ENCODE measurements around the gene CMTM8. TPM values are rescaled to one million over a fixed set of nuclear protein-coding genes. Genes with fewer than 3 reads are reported as not detected.
A peak's percentile ranks its signal among the peaks of the same experiment; 100 is the strongest.

Gene CMTM8
- total and polyA plus RNA-seq, 3 experiments from 2014 or later = 3.3 to 4.1 (median 3.3) TPM

- Histone ChIP-seq H3K36me3 (ENCODE audit: insufficient read depth, low read length) (no peaks in the 10 kb centered on the region), H3K27me3 (ENCODE audit: insufficient read depth, low read length, poor library complexity, severe bottlenecking) (no peaks in the 10 kb centered on the region), H3K27ac (ENCODE audit: low read depth, low read length) (no peak overlapping the region), H3K4me1 (ENCODE audit: insufficient read depth, low read length) (peaks cover 18% of the 10 kb centered on the region), H3K9me3 (ENCODE audit: low read length) (no peaks in the 10 kb centered on the region), H3K4me3 (ENCODE audit: low read length) (no peak overlapping the region)
- DNase-seq = no peak
- Mint-ChIP-seq H3K36me3 (peaks cover 0 to 1% (median 0%) of the 10 kb centered on the region in 3 donors), H3K27me3 (peaks cover 0 to 4% of the 10 kb centered on the region in 2 donors), H3K9me3 (no peaks in the 10 kb centered on the region), H3K4me1 (peaks cover 5 to 15% (median 10%) of the 10 kb centered on the region in 3 donors), H3K4me3 (no peak overlapping the region), H3K27ac (no peak overlapping the region)
- ChIA-PET POLR2A (no interaction called here), CTCF (interaction anchor here (1.0 to 12.7 kb wide), 3 partner anchors 9 to 101 kb away, joined by 4 to 199 read pairs (median 160); partner anchors contain the start of gene CMTM7)
Observed at GRCh38 chr3:32367442-32367841, 129.0 kb downstream of the CMTM8 start.

GRCh38 chr3:32371461-32372212 is 133.2 kb downstream of the CMTM8 start:
- H3K36me3 Mint-ChIP-seq = peaks cover 0 to 1% (median 0%) of the 10 kb centered on the region in 3 donors
- peak overlapping the region in 4 of 7 donors; percentile 3 to 49 (median 33) for H3K4me3 Mint-ChIP-seq
- no peak overlapping the region for H3K27ac ChIP-seq (ENCODE audit: low read depth, low read length)
- peak overlapping the region in 7 of 8 donors; percentile 37 to 88 (median 77) for H3K27ac Mint-ChIP-seq
- no peaks in the 10 kb centered on the region for H3K9me3 Mint-ChIP-seq
- ChIA-PET CTCF (interaction anchor here (0.8 to 12.7 kb wide), 11 partner anchors 12 to 130 kb away, joined by 3 to 199 read pairs (median 3); partner anchors contain the start of gene CMTM7), POLR2A (interaction anchor here (0.5 to 0.7 kb wide), 3 partner anchors 9 to 86 kb away, joined by 5 to 10 read pairs (median 5); no protein-coding TSS in a partner anchor)
- peaks cover 11 to 23% (median 16%) of the 10 kb centered on the region in 3 donors for H3K4me1 Mint-ChIP-seq
- no peaks in the 10 kb centered on the region for H3K27me3 ChIP-seq (ENCODE audit: insufficient read depth, low read length, poor library complexity, severe bottlenecking)
- no peaks in the 10 kb centered on the region for H3K27me3 Mint-ChIP-seq
- H3K9me3 ChIP-seq (ENCODE audit: low read length) = no peaks in the 10 kb centered on the region
- H3K36me3 ChIP-seq (ENCODE audit: insufficient read depth, low read length) = no peaks in the 10 kb centered on the region
- peaks cover 23% of the 10 kb centered on the region for H3K4me1 ChIP-seq (ENCODE audit: insufficient read depth, low read length)
- DNase-seq = peak in 1 of 5 donors; percentile 74
- H3K4me3 ChIP-seq (ENCODE audit: low read length) = no peak overlapping the region

- Histone ChIP-seq H3K4me1 (ENCODE audit: insufficient read depth, low read length) (peaks cover 23% of the 10 kb centered on the region), H3K27me3 (ENCODE audit: insufficient read depth, low read length, poor library complexity, severe bottlenecking) (no peaks in the 10 kb centered on the region), H3K9me3 (ENCODE audit: low read length) (no peaks in the 10 kb centered on the region), H3K36me3 (ENCODE audit: insufficient read depth, low read length) (no peaks in the 10 kb centered on the region), H3K4me3 (ENCODE audit: low read length) (no peak overlapping the region), H3K27ac (ENCODE audit: low read depth, low read length) (no peak overlapping the region)
- ChIA-PET POLR2A (interaction anchor here (0.6 kb wide), 1 partner anchor 85 kb away, joined by 10 read pairs; no protein-coding TSS in a partner anchor), CTCF (interaction anchor here (0.8 to 12.7 kb wide), 9 partner anchors 13 to 102 kb away, joined by 3 to 199 read pairs (median 3); partner anchors contain the start of gene CMTM7)
- DNase-seq = peak in 1 of 5 donors; percentile 34
- Mint-ChIP-seq H3K27me3 (no peaks in the 10 kb centered on the region), H3K27ac (peak overlapping the region in 3 of 8 donors; percentile 37 to 88 (median 87)), H3K9me3 (no peaks in the 10 kb centered on the region), H3K4me1 (peaks cover 11 to 23% (median 16%) of the 10 kb centered on the region in 3 donors), H3K36me3 (peaks cover 0 to 2% (median 0%) of the 10 kb centered on the region in 3 donors), H3K4me3 (peak overlapping the region in 1 of 7 donors; percentile 28)
Observed at GRCh38 chr3:32372213-32372490, 133.7 kb downstream of the CMTM8 start.

GRCh38 chr3:32373276-32373675 is 134.8 kb downstream of the CMTM8 start:
- peaks cover 0 to 2% (median 0%) of the 10 kb centered on the region in 3 donors for H3K36me3 Mint-ChIP-seq
- H3K36me3 ChIP-seq (ENCODE audit: insufficient read depth, low read length) = no peaks in the 10 kb centered on the region
- no peak overlapping the region for H3K27ac ChIP-seq (ENCODE audit: low read depth, low read length)
- CTCF ChIA-PET = interaction anchor here (2.4 to 12.7 kb wide), 3 partner anchors 20 to 95 kb away, joined by 13 to 199 read pairs (median 160); partner anchors contain the start of gene CMTM7
- DNase-seq = no peak
- H3K27me3 ChIP-seq (ENCODE audit: insufficient read depth, low read length, poor library complexity, severe bottlenecking) = no peaks in the 10 kb centered on the region
- no peak overlapping the region for H3K27ac Mint-ChIP-seq
- H3K4me3 ChIP-seq (ENCODE audit: low read length) = no peak overlapping the region
- H3K4me3 Mint-ChIP-seq = no peak overlapping the region
- peaks cover 11 to 23% (median 16%) of the 10 kb centered on the region in 3 donors for H3K4me1 Mint-ChIP-seq
- no peaks in the 10 kb centered on the region for H3K27me3 Mint-ChIP-seq
- H3K9me3 ChIP-seq (ENCODE audit: low read length) = no peaks in the 10 kb centered on the region
- H3K9me3 Mint-ChIP-seq = no peaks in the 10 kb centered on the region
- POLR2A ChIA-PET = no interaction called here
- peaks cover 23% of the 10 kb centered on the region for H3K4me1 ChIP-seq (ENCODE audit: insufficient read depth, low read length)

GRCh38 chr3:32373844-32374243 is 135.4 kb downstream of the CMTM8 start:
- peaks cover 0 to 2% (median 0%) of the 10 kb centered on the region in 3 donors for H3K36me3 Mint-ChIP-seq
- CTCF ChIA-PET = interaction anchor here (1.2 to 12.7 kb wide), 11 partner anchors 10 to 104 kb away, joined by 3 to 199 read pairs (median 12); partner anchors contain the start of gene CMTM7
- Histone ChIP-seq H3K27me3 (ENCODE audit: insufficient read depth, low read length, poor library complexity, severe bottlenecking) (no peaks in the 10 kb centered on the region), H3K27ac (ENCODE audit: low read depth, low read length) (no peak overlapping the region), H3K4me3 (ENCODE audit: low read length) (no peak overlapping the region), H3K4me1 (ENCODE audit: insufficient read depth, low read length) (peaks cover 23% of the 10 kb centered on the region), H3K9me3 (ENCODE audit: low read length) (no peaks in the 10 kb centered on the region), H3K36me3 (ENCODE audit: insufficient read depth, low read length) (no peaks in the 10 kb centered on the region)
- POLR2A ChIA-PET = no interaction called here
- H3K27ac Mint-ChIP-seq = no peak overlapping the region
- H3K4me3 Mint-ChIP-seq = no peak overlapping the region
- DNase-seq = no peak
- no peaks in the 10 kb centered on the region for H3K9me3 Mint-ChIP-seq
- H3K27me3 Mint-ChIP-seq = no peaks in the 10 kb centered on the region
- peaks cover 11 to 23% (median 16%) of the 10 kb centered on the region in 3 donors for H3K4me1 Mint-ChIP-seq

GRCh38 chr3:32374788-32375595 is 136.5 kb downstream of the CMTM8 start:
- Histone ChIP-seq H3K27ac (ENCODE audit: low read depth, low read length) (no peak overlapping the region), H3K9me3 (ENCODE audit: low read length) (no peaks in the 10 kb centered on the region), H3K4me1 (ENCODE audit: insufficient read depth, low read length) (peaks cover 23% of the 10 kb centered on the region), H3K36me3 (ENCODE audit: insufficient read depth, low read length) (no peaks in the 10 kb centered on the region), H3K4me3 (ENCODE audit: low read length) (no peak overlapping the region), H3K27me3 (ENCODE audit: insufficient read depth, low read length, poor library complexity, severe bottlenecking) (no peaks in the 10 kb centered on the region)
- no peaks in the 10 kb centered on the region for H3K27me3 Mint-ChIP-seq
- H3K36me3 Mint-ChIP-seq = peaks cover 0 to 2% (median 0%) of the 10 kb centered on the region in 3 donors
- CTCF ChIA-PET = interaction anchor here (0.6 to 12.7 kb wide), 28 partner anchors 8 to 206 kb away, joined by 3 to 199 read pairs (median 4); partner anchors contain the start of gene CMTM7
- H3K4me1 Mint-ChIP-seq = peaks cover 11 to 23% (median 16%) of the 10 kb centered on the region in 3 donors
- DNase-seq = peak; percentile 37 to 77 (median 68)
- POLR2A ChIA-PET = interaction anchor here (0.6 to 1.8 kb wide), 4 partner anchors 16 to 404 kb away, joined by 3 to 6 read pairs (median 5); partner anchors contain the start of gene CMTM7
- peak overlapping the region in 2 of 8 donors; percentile 10 to 90 for H3K27ac Mint-ChIP-seq
- no peaks in the 10 kb centered on the region for H3K9me3 Mint-ChIP-seq
- no peak overlapping the region for H3K4me3 Mint-ChIP-seq

- H3K4me3 ChIP-seq (ENCODE audit: low read length) = no peak overlapping the region
- H3K9me3 ChIP-seq (ENCODE audit: low read length) = no peaks in the 10 kb centered on the region
- CTCF ChIA-PET = interaction anchor here (0.6 to 12.7 kb wide), 23 partner anchors 8 to 199 kb away, joined by 3 to 199 read pairs (median 4); partner anchors contain the start of gene CMTM7
- H3K27ac ChIP-seq (ENCODE audit: low read depth, low read length) = no peak overlapping the region
- DNase-seq = no peak
- peaks cover 11 to 23% (median 16%) of the 10 kb centered on the region in 3 donors for H3K4me1 Mint-ChIP-seq
- H3K4me3 Mint-ChIP-seq = no peak overlapping the region
- no peak overlapping the region for H3K27ac Mint-ChIP-seq
- POLR2A ChIA-PET = interaction anchor here (0.6 to 1.8 kb wide), 4 partner anchors 16 to 404 kb away, joined by 3 to 6 read pairs (median 5); partner anchors contain the start of gene CMTM7
- H3K36me3 Mint-ChIP-seq = peaks cover 0 to 2% (median 0%) of the 10 kb centered on the region in 3 donors
- no peaks in the 10 kb centered on the region for H3K27me3 Mint-ChIP-seq
- H3K4me1 ChIP-seq (ENCODE audit: insufficient read depth, low read length) = peaks cover 23% of the 10 kb centered on the region
- no peaks in the 10 kb centered on the region for H3K27me3 ChIP-seq (ENCODE audit: insufficient read depth, low read length, poor library complexity, severe bottlenecking)
- no peaks in the 10 kb centered on the region for H3K9me3 Mint-ChIP-seq
- no peaks in the 10 kb centered on the region for H3K36me3 ChIP-seq (ENCODE audit: insufficient read depth, low read length)
Observed at GRCh38 chr3:32375596-32375930, 137.1 kb downstream of the CMTM8 start.
